ENCODE measurements around the gene NAA11. TPM values are rescaled to one million over a fixed set of nuclear protein-coding genes. Genes with fewer than 3 reads are reported as not detected.

The NAA11 gene
- polyA plus RNA-seq, 2 of the 4 experiments (the other 2 are of a cell fraction), result not detected

- POLR2A ChIA-PET, result no interaction called here
- Histone ChIP-seq H3K4me2 (no peak overlapping the region), H3K4me3 (no peak overlapping the region), H3K4me1 (no peaks in the 10 kb centered on the region), H3K27ac (no peak overlapping the region), H3K9me3 (no peaks in the 10 kb centered on the region)
- WGBS (ENCODE audit: missing lambda C conversion rate), result 25% methylated on average over 2 of the region's 11 CpGs
- no peak for TF ChIP-seq REST (IDR thresholded peaks at IDR 0.05)
- no peak for TF ChIP-seq ZC3H11A (IDR thresholded peaks at IDR 0.05)
- TF ChIP-seq GATA3 (IDR thresholded peaks at IDR 0.05; ENCODE audit: borderline replicate concordance), result no peak
- no peak for TF ChIP-seq RFX5 (IDR thresholded peaks at IDR 0.05)
- TF ChIP-seq ZSCAN20 (CRISPR knock-in tag; IDR thresholded peaks at IDR 0.05), result no peak
- TF ChIP-seq EHF (CRISPR knock-in tag; IDR thresholded peaks at IDR 0.05), result no peak
- TF ChIP-seq ZFP36 (IDR thresholded peaks at IDR 0.05; ENCODE audit: borderline replicate concordance, partially characterized antibody), result no peak
- TF ChIP-seq MAX (IDR thresholded peaks at IDR 0.05), result no peak
- TF ChIP-seq SMC3 (IDR thresholded peaks at IDR 0.05), result no peak
- ATAC-seq (no peak), DNase-seq (ENCODE audit: low read depth in 1 of 2, low spot score in 1 of 2) (no peak), FAIRE-seq (no peak)
- CTCF ChIA-PET, result no interaction called here
Measured at GRCh38 chr4:79296768-79297428, 29.0 kb downstream of the NAA11 start.

GRCh38 chr4:79295086-79295485 is 30.8 kb downstream of the NAA11 start:
- POLR2A ChIA-PET, result no interaction called here
- H3K9me3 ChIP-seq, result no peaks in the 10 kb centered on the region
- CTCF ChIA-PET, result no interaction called here
- no peak for ATAC-seq
- H3K4me1 ChIP-seq, result no peaks in the 10 kb centered on the region
- H3K27ac ChIP-seq, result no peak overlapping the region
- TF ChIP-seq PHF8 (IDR thresholded peaks at IDR 0.05; ENCODE audit: borderline replicate concordance, low read depth), result no peak
- TF ChIP-seq HOXB5 (CRISPR knock-in tag; IDR thresholded peaks at IDR 0.05), result no peak
- no peak for TF ChIP-seq EHF (CRISPR knock-in tag; IDR thresholded peaks at IDR 0.05)
- TF ChIP-seq HOXB13 (CRISPR knock-in tag; IDR thresholded peaks at IDR 0.05; ENCODE audit: low read depth), result no peak
- TF ChIP-seq RARB (CRISPR knock-in tag; IDR thresholded peaks at IDR 0.05), result no peak
- TF ChIP-seq ZFP36 (IDR thresholded peaks at IDR 0.05; ENCODE audit: borderline replicate concordance, partially characterized antibody), result no peak
- no peak for TF ChIP-seq POLR2AphosphoS2 (conservative IDR thresholded peaks at IDR 0.05; ENCODE audit: low read length)
- TF ChIP-seq HDAC2 (IDR thresholded peaks at IDR 0.05), result no peak
- TF ChIP-seq KDM5A (IDR thresholded peaks at IDR 0.05), result no peak
- no peak for TF ChIP-seq GATA3 (IDR thresholded peaks at IDR 0.05; ENCODE audit: borderline replicate concordance)
- TF ChIP-seq POLR2A (IDR thresholded peaks at IDR 0.05; ENCODE audit: low read length), result no peak
- TF ChIP-seq RNF2 (IDR thresholded peaks at IDR 0.05; ENCODE audit: borderline replicate concordance, low read depth), result no peak
- no peak for TF ChIP-seq BHLHE40 (IDR thresholded peaks at IDR 0.05; ENCODE audit: low read depth, low read length)
- TF ChIP-seq NR3C1 (IDR thresholded peaks at IDR 0.05), result no peak
- no peak overlapping the region for H3K4me2 ChIP-seq
- no peak for FAIRE-seq
- no peak overlapping the region for H3K4me3 ChIP-seq
- DNase-seq (ENCODE audit: low read depth in 1 of 2, low spot score in 1 of 2), result no peak

GRCh38 chr4:79294064-79294463 is 31.8 kb downstream of the NAA11 start:
- H3K4me3 ChIP-seq, result no peak overlapping the region
- ChIA-PET CTCF (no interaction called here), POLR2A (no interaction called here)
- 6% methylated on average over 2 of the region's 2 CpGs for WGBS (ENCODE audit: missing lambda C conversion rate)
- FAIRE-seq (no peak), DNase-seq (ENCODE audit: low read depth in 1 of 2, low spot score in 1 of 2) (no peak), ATAC-seq (no peak)
- H3K4me2 ChIP-seq, result no peak overlapping the region
- TF ChIP-seq RAD21 (conservative IDR thresholded peaks at IDR 0.05 in 1 of 2, IDR thresholded peaks at IDR 0.05 in 1 of 2) (no peak), RFX5 (IDR thresholded peaks at IDR 0.05) (no peak), FOXS1 (CRISPR knock-in tag; IDR thresholded peaks at IDR 0.05) (no peak), NR3C1 (IDR thresholded peaks at IDR 0.05) (no peak), TFCP2L1 (CRISPR knock-in tag; IDR thresholded peaks at IDR 0.05) (no peak)
- H3K27ac ChIP-seq, result no peak overlapping the region
- H3K4me1 ChIP-seq, result no peaks in the 10 kb centered on the region
- no peaks in the 10 kb centered on the region for H3K9me3 ChIP-seq
